GM23338 (cell line): Measurements from ENCODE around the gene PGGHG. TPM values are rescaled to one million over a fixed set of nuclear protein-coding genes. Genes with fewer than 3 reads are reported as not detected.

Source experiments
- ATAC-seq: fragments of 200-7000 bp; cut with Tn5 transposase; 3 replicates; pipeline ENCODE4 v1.9.1; 2020
- DNase-seq: peaks from one replicate; pipeline ENCODE4 v3.0.0-alpha.2; 2015; ENCODE audit warnings: low spot score
- H2AFZ ChIP-seq: fragments of 200-600 bp; sonication (generic); 2 replicates; pipeline ENCODE4 v1.8.0; 2016; ENCODE audit warnings: antibody characterized with exemption, mild to moderate bottlenecking, moderate library complexity
- H3F3A ChIP-seq: fragments of 200-600 bp; sonication (generic); replicated peaks from 2 replicates; pipeline ENCODE4 v1.8.0; 2017; ENCODE audit warnings: antibody characterized with exemption, mixed run types, low read depth
- H3K27ac ChIP-seq: fragments of 200-600 bp; sonication (generic); 2 replicates; pipeline ENCODE4 v1.6.1; 2016; ENCODE audit warnings: low read depth
- H3K27me3 ChIP-seq: fragments of 200-600 bp; sonication (generic); 2 replicates; pipeline ENCODE4 v1.8.0; 2016; ENCODE audit warnings: mild to moderate bottlenecking, mixed run types, moderate library complexity; ENCODE audit not compliant: insufficient read depth
- H3K36me3 ChIP-seq: fragments of 200-600 bp; sonication (generic); 2 replicates; pipeline ENCODE4 v1.8.0; 2016; ENCODE audit warnings: mild to moderate bottlenecking; ENCODE audit not compliant: insufficient read depth
- H3K4me1 ChIP-seq: fragments of 200-600 bp; sonication (generic); 2 replicates; pipeline ENCODE4 v1.8.0; 2016; ENCODE audit warnings: mild to moderate bottlenecking, moderate library complexity; ENCODE audit not compliant: insufficient read depth
- H3K4me2 ChIP-seq: fragments of 200-600 bp; sonication (generic); 2 replicates; pipeline ENCODE4 v1.7.1; 2017; ENCODE audit warnings: mixed run types
- H3K4me3 ChIP-seq: fragments of 200-600 bp; sonication (generic); 2 replicates; pipeline ENCODE4 v1.6.1; 2016; ENCODE audit warnings: mixed run types
- H3K79me2 ChIP-seq: fragments of 200-600 bp; sonication (generic); replicated peaks from 2 replicates; pipeline ENCODE4 v1.8.0; 2017; ENCODE audit warnings: mild to moderate bottlenecking; ENCODE audit not compliant: insufficient read depth
- H3K9me2 ChIP-seq: fragments of 200-600 bp; sonication (generic); 2 replicates; pipeline ENCODE4 v1.8.0; 2017; ENCODE audit not compliant: insufficient read depth
- H4K20me1 ChIP-seq: fragments of 200-600 bp; sonication (generic); replicated peaks from 2 replicates; pipeline ENCODE4 v1.8.0; 2017; ENCODE audit warnings: mild to moderate bottlenecking; ENCODE audit not compliant: insufficient read depth
- H3K27ac Mint-ChIP-seq: 2 replicates; pipeline ENCODE4 v1.8.0; 2020; ENCODE audit warnings: inconsistent platforms, mild to moderate bottlenecking, moderate library complexity, mixed read lengths
- H3K27me3 Mint-ChIP-seq: 3 replicates; pipeline ENCODE4 v1.8.0; 2022; ENCODE audit warnings: low read depth, mild to moderate bottlenecking, moderate library complexity, mixed read lengths, inconsistent platforms; ENCODE audit not compliant: insufficient read depth, poor library complexity
- H3K36me3 Mint-ChIP-seq: 3 replicates; pipeline ENCODE4 v1.8.0; 2021; ENCODE audit warnings: low read depth, mild to moderate bottlenecking, inconsistent platforms, moderate library complexity, mixed read lengths
- H3K4me1 Mint-ChIP-seq: 3 replicates; pipeline ENCODE4 v1.8.0; 2020; ENCODE audit warnings: mild to moderate bottlenecking, inconsistent platforms, mixed read lengths
- H3K4me3 Mint-ChIP-seq: 3 replicates; pipeline ENCODE4 v1.8.0; 2021; ENCODE audit warnings: moderate library complexity, mild to moderate bottlenecking, inconsistent platforms, mixed read lengths
- H3K9me3 Mint-ChIP-seq: 3 replicates; pipeline ENCODE4 v1.8.0; 2020; ENCODE audit warnings: moderate library complexity, mild to moderate bottlenecking, inconsistent platforms, mixed read lengths
- EZH2 ChIP-seq: fragments of 200-600 bp; sonication (generic); IDR thresholded peaks from one replicate; pipeline ENCODE4 v1.8.0; 2017; ENCODE audit warnings: antibody characterized with exemption, mild to moderate bottlenecking, low read depth; ENCODE audit not compliant: unreplicated experiment
- EZH2phosphoT487 ChIP-seq: fragments of 200-600 bp; sonication (generic); IDR thresholded peaks from one replicate; pipeline ENCODE4 v1.8.1; 2018; ENCODE audit warnings: antibody characterized with exemption; ENCODE audit not compliant: unreplicated experiment
- JUNB ChIP-seq: IDR thresholded peaks from one replicate; pipeline ENCODE4 v1.6.1; 2016; ENCODE audit warnings: antibody characterized with exemption; ENCODE audit not compliant: unreplicated experiment
- NANOG ChIP-seq: IDR thresholded peaks from 2 replicates; pipeline ENCODE4 v1.6.1; 2016; ENCODE audit warnings: antibody characterized with exemption, borderline replicate concordance
- POLR2AphosphoS5 ChIP-seq: IDR thresholded peaks from 2 replicates; pipeline ENCODE4 v1.6.1; 2016; ENCODE audit warnings: antibody characterized with exemption, low read depth
- STAT1 ChIP-seq: IDR thresholded peaks from one replicate; pipeline ENCODE4 v1.6.1; 2016; ENCODE audit warnings: antibody characterized with exemption; ENCODE audit not compliant: unreplicated experiment
- ZNF114 ChIP-seq: fragments of 250-450 bp; sonication (Bioruptor Pico); IDR thresholded peaks from 2 replicates; pipeline ENCODE4 v1.5.0; 2020; ENCODE audit warnings: mild to moderate bottlenecking, moderate library complexity
- polyA plus RNA-seq: library from polyadenylated mRNA; unstranded; fragments of >200 nt; fragmentation: Nextera tagmentation; extraction: Ambion mirVana; gene quantifications from 2 replicates; pipeline ENCODE4 v1.2.1, GENCODE V29; 2016
- total RNA-seq: library from RNA; depleted of rRNA; stranded (reverse); fragments of >200 nt; shearing (Covaris generic); gene quantifications from 2 replicates; pipeline ENCODE4 v1.2.3, GENCODE V29; 2014
- TF ChIP-seq, protein P1 (sequence below): fragments of 250-450 bp; sonication (Bioruptor Pico); IDR thresholded peaks from 2 replicates; pipeline ENCODE4 v1.5.0; 2020; ENCODE audit warnings: mild to moderate bottlenecking, moderate library complexity
- TF ChIP-seq, protein P2 (sequence below): IDR thresholded peaks from one replicate; pipeline ENCODE4 v1.6.1; 2018; ENCODE audit warnings: antibody characterized with exemption; ENCODE audit not compliant: unreplicated experiment
- TF ChIP-seq, protein P3 (sequence below), 2 experiments: fragments of 200-600 bp in 1 of 2; sonication (generic) in 1 of 2; conservative IDR thresholded peaks; 2 replicates each; pipeline versions ENCODE4 v1.5.1 to v1.6.1; 2016 to 2017; ENCODE audit warnings: antibody characterized with exemption in 2 of 2, low read depth in 2 of 2, mild to moderate bottlenecking in 2 of 2, moderate library complexity in 1 of 2

The PGGHG gene
- total and polyA plus RNA-seq, 2 experiments from 2014 or later = 24.9 to 55.8 TPM

DNA sequence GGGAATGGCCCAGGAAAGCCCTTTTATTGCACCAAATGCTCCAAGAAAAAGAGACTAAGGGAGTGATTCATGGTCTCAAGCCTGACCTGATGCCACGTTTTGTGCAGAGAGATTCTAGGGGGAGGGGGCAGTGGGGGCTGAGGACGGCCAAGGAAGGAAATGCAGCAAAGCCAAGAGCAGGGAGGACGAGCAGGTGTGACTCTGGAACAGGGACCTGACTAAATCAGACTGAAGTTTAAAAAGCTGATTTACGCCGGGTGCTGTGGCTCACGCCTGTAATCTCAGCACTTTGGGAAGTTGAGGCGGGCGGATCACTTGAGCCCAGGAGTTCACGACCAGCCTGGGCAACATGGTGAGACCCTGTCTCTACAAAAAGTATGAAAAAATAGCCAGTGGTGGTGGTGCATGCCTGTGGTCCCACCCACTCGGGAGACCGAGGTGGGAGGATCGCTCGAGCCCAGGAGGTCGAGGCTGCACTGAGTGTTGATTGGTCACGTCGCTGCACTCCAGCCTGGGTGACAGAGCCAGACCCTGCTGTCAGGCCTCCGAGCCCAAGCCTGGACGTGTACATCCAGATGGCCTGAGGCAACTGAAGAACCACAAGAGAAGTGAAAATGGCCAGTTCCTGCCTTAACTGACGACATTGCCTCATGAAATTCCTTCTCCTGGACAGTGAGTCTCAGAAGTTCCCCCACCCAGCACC, 42.6 kb downstream of the PGGHG start (continued):
- no peak for TF ChIP-seq EZH2

DNA sequence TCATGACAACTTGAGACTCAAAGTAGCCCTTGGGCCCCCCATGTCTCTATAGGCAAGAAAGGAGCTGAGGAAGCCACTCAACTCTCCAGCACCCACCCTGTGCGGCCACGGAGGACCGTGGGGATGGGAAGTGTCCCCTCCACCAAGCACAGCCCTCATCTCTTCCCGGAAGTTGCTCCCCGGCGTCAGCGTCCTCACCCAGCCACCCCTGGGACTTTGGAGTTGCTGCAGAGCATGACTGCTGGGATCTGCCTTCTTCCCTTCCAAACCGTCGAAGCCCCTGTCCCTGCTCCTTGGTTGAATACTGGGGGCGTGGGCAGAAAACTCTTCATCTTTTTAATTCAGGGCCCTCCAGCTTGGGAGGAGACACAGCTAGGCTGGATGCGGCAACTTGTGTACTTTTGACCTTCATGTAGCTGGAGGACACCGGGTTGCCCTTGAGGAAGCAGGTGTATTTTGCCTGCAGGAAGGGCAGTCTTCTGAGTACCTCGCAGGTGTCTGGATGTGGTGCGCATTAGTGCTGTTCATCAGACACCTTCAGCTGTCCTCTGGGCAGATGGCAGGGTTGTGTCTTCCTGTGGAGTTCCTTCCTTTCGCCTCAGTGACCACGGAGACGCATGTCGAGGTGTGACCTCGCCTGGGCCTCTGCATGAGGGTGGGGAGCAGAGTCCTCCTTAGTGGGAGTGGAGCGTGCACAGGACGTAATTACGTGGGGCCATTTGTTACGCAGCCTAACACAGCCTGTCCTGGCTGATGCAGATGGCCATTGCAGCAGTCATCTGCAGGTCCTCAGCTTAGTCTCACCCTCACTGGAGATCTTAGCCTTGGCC, 43.9 kb downstream of the PGGHG start:
- H3K27ac Mint-ChIP-seq = no peak overlapping the region
- H3K36me3 Mint-ChIP-seq = peaks cover 16% of the 10 kb centered on the region; the same call in 2 of the 3 replicates
- no peak for DNase-seq

More for the DNA sequence above, 43.9 kb downstream of the PGGHG start:
- Histone ChIP-seq H3K4me1 (peaks cover 34% of the 10 kb centered on the region), H3K4me2 (peak overlapping the region; percentile 63), H3K27me3 (no peaks in the 10 kb centered on the region), H3K36me3 (no peaks in the 10 kb centered on the region; the same call in 1 of the 2 replicates), H2AFZ (no peak overlapping the region), H3F3A (peaks cover 14% of the 10 kb centered on the region; the same call in 1 of the 2 replicates), H4K20me1 (no peaks in the 10 kb centered on the region), H3K4me3 (no peak overlapping the region), H3K9me2 (no peaks in the 10 kb centered on the region), H3K27ac (peak overlapping the region; percentile 97; the same call in 1 of the 2 replicates), H3K79me2 (no peaks in the 10 kb centered on the region)
- Mint-ChIP-seq H3K4me3 (no peak overlapping the region; the same call in 2 of the 3 replicates), H3K27me3 (peaks cover 22% of the 10 kb centered on the region), H3K4me1 (peaks cover 46% of the 10 kb centered on the region), H3K9me3 (peaks cover 13% of the 10 kb centered on the region)
- TF ChIP-seq, protein P1, sequence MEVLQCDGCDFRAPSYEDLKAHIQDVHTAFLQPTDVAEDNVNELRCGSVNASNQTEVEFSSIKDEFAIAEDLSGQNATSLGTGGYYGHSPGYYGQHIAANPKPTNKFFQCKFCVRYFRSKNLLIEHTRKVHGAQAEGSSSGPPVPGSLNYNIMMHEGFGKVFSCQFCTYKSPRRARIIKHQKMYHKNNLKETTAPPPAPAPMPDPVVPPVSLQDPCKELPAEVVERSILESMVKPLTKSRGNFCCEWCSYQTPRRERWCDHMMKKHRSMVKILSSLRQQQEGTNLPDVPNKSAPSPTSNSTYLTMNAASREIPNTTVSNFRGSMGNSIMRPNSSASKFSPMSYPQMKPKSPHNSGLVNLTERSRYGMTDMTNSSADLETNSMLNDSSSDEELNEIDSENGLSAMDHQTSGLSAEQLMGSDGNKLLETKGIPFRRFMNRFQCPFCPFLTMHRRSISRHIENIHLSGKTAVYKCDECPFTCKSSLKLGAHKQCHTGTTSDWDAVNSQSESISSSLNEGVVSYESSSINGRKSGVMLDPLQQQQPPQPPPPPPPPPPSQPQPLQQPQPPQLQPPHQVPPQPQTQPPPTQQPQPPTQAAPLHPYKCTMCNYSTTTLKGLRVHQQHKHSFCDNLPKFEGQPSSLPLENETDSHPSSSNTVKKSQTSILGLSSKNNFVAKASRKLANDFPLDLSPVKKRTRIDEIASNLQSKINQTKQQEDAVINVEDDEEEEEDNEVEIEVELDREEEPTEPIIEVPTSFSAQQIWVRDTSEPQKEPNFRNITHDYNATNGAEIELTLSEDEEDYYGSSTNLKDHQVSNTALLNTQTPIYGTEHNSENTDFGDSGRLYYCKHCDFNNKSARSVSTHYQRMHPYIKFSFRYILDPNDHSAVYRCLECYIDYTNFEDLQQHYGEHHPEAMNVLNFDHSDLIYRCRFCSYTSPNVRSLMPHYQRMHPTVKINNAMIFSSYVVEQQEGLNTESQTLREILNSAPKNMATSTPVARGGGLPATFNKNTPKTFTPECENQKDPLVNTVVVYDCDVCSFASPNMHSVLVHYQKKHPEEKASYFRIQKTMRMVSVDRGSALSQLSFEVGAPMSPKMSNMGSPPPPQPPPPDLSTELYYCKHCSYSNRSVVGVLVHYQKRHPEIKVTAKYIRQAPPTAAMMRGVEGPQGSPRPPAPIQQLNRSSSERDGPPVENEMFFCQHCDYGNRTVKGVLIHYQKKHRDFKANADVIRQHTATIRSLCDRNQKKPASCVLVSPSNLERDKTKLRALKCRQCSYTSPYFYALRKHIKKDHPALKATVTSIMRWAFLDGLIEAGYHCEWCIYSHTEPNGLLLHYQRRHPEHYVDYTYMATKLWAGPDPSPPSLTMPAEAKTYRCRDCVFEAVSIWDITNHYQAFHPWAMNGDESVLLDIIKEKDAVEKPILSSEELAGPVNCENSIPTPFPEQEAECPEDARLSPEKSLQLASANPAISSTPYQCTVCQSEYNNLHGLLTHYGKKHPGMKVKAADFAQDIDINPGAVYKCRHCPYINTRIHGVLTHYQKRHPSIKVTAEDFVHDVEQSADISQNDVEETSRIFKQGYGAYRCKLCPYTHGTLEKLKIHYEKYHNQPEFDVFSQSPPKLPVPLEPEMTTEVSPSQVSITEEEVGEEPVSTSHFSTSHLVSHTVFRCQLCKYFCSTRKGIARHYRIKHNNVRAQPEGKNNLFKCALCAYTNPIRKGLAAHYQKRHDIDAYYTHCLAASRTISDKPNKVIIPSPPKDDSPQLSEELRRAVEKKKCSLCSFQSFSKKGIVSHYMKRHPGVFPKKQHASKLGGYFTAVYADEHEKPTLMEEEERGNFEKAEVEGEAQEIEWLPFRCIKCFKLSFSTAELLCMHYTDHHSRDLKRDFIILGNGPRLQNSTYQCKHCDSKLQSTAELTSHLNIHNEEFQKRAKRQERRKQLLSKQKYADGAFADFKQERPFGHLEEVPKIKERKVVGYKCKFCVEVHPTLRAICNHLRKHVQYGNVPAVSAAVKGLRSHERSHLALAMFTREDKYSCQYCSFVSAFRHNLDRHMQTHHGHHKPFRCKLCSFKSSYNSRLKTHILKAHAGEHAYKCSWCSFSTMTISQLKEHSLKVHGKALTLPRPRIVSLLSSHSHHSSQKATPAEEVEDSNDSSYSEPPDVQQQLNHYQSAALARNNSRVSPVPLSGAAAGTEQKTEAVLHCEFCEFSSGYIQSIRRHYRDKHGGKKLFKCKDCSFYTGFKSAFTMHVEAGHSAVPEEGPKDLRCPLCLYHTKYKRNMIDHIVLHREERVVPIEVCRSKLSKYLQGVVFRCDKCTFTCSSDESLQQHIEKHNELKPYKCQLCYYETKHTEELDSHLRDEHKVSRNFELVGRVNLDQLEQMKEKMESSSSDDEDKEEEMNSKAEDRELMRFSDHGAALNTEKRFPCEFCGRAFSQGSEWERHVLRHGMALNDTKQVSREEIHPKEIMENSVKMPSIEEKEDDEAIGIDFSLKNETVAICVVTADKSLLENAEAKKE = no peak
- TF ChIP-seq POLR2AphosphoS5 (no peak), NANOG (no peak), STAT1 (no peak), EZH2phosphoT487 (no peak), ZNF114 (CRISPR knock-in tag) (no peak), JUNB (no peak), EZH2 (no peak)
- TF ChIP-seq, protein P2, sequence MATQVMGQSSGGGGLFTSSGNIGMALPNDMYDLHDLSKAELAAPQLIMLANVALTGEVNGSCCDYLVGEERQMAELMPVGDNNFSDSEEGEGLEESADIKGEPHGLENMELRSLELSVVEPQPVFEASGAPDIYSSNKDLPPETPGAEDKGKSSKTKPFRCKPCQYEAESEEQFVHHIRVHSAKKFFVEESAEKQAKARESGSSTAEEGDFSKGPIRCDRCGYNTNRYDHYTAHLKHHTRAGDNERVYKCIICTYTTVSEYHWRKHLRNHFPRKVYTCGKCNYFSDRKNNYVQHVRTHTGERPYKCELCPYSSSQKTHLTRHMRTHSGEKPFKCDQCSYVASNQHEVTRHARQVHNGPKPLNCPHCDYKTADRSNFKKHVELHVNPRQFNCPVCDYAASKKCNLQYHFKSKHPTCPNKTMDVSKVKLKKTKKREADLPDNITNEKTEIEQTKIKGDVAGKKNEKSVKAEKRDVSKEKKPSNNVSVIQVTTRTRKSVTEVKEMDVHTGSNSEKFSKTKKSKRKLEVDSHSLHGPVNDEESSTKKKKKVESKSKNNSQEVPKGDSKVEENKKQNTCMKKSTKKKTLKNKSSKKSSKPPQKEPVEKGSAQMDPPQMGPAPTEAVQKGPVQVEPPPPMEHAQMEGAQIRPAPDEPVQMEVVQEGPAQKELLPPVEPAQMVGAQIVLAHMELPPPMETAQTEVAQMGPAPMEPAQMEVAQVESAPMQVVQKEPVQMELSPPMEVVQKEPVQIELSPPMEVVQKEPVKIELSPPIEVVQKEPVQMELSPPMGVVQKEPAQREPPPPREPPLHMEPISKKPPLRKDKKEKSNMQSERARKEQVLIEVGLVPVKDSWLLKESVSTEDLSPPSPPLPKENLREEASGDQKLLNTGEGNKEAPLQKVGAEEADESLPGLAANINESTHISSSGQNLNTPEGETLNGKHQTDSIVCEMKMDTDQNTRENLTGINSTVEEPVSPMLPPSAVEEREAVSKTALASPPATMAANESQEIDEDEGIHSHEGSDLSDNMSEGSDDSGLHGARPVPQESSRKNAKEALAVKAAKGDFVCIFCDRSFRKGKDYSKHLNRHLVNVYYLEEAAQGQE = no peak
- TF ChIP-seq, protein P3, sequence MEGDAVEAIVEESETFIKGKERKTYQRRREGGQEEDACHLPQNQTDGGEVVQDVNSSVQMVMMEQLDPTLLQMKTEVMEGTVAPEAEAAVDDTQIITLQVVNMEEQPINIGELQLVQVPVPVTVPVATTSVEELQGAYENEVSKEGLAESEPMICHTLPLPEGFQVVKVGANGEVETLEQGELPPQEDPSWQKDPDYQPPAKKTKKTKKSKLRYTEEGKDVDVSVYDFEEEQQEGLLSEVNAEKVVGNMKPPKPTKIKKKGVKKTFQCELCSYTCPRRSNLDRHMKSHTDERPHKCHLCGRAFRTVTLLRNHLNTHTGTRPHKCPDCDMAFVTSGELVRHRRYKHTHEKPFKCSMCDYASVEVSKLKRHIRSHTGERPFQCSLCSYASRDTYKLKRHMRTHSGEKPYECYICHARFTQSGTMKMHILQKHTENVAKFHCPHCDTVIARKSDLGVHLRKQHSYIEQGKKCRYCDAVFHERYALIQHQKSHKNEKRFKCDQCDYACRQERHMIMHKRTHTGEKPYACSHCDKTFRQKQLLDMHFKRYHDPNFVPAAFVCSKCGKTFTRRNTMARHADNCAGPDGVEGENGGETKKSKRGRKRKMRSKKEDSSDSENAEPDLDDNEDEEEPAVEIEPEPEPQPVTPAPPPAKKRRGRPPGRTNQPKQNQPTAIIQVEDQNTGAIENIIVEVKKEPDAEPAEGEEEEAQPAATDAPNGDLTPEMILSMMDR (conservative IDR thresholded peaks at IDR 0.05; ENCODE audit: low read depth in 2 of 2) = no peak
- no peak for ATAC-seq
